Stimulated activated CD8-positive, alpha-beta memory T cell treated with anti-CD3 and anti-CD28 coated beads, Interleukin-15, amount 100 ng/mL, for 48 hours (primary cell): Measurements from ENCODE around the gene ALG12.

ENCODE experiments used
- DNase-seq, 2 donors: peaks; one replicate each; pipeline ENCODE4 v3.0.0-alpha.2; 2020; ENCODE audit warnings: low read depth in 2 of 2

Gene ALG12

DNA sequence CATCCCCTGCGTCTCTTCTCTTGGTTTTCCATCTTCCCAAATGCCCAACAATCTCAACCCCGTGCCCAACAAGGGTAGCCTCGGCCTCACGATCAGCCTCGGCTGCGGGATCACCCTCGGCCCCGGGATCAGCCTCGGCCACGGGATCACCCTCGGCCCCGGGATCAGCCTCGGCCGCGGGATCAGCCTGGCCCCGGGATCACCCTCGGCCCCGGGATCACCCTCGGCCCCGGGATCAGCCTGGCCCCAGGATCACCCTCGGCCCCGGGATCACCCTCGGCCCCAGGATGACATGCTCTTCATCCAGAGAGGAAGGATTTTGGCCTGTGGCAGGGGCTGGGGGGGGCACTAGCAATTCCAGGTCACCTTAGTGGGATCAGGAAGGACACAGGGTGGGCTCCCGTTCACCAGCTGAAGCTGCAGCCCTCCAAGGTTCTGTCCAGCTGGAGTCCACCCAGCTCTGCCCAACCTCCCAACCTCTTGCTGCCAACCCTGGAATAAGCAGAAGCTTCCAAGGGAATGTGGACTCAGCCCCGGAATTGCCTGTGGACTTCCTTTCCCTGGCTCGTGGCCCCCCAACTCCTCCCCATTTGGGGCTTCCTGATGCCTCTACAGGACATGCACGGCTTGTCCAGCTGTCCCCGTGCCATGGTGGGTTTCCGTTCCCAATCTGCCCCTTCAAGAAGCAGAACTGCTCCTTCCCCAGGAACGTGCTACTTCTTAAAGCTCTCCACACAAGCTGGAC is 6.2 kb downstream of the ALG12 start:
- no peak for DNase-seq

DNA sequence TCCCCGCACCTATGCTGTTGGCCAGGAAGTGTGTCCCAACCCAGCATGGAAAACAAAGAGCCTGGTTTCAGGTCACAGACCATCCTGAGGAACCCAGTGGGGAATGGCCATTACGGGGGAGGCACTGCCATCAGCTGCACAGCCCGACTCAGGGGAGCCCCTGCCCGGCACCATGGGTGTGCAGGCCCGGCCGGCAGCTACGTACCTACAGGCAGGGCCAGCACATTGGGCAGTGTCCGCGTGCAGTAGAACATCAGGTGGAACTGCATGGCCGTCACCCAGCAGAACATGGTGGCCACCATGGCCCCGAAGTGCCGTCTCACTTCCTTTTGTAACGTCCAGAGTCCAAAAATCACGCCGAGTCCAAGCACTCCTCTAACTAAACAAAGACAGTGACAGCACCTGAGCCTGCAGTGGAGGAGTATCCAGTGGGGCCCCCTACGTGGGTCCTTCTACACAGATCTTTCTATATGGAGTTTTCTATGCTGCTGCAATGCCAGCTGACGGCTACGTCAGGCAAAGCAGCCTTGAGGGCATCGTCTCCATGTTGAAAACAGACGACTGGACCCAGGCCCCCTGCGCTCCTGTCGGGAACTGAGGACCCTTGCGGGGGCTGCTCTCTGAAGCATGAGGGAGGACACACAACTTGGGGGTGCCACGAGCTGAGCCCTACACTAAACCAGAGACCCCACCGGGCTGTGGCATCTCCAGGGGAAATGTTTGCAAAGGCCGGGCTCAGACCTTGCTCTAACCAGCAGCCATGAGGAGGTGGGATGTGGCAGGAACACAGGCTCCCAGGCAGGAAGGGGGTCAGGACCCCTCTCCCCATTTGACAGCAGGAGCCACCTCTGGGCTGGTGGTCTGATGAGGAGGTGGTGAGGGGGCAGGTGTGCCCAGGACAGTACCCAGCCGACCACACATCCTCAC is 7.7 kb downstream of the ALG12 start:
- no peak for DNase-seq

DNA sequence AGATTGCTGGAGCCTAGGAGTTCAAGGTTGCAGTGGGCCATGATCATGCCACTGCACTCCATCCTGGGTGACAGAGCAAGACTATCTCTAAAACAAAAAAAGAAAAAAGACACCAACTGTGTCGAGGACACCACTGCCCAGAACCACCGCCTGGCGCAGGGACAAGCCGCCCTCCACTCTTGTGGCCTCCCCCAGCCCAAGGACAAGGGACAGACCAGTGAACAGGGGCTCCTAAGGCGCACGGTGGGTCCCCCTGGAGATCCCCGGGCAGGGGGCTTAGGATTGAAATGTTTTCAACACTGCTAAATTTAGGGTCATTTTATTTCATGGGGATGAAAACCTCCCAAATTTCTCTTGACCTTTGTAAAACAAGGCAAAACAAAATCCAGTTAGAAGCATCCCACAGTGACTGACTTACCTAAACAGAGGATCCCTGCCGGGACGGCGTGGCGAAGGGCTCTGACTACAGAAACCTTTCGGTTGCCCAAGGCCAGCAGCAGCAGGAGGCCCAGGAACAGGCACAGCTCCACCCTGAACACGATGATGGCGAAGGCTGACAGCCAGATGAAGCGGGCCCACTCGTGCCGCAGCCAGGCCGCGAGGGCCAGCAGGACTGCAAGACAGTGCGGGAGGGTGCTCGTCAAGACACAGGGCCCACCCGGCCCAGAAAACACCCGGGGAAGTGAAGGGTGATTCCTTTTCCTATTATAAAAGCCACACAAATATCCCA is 8.6 kb downstream of the ALG12 start:
- DNase-seq = no peak

DNA sequence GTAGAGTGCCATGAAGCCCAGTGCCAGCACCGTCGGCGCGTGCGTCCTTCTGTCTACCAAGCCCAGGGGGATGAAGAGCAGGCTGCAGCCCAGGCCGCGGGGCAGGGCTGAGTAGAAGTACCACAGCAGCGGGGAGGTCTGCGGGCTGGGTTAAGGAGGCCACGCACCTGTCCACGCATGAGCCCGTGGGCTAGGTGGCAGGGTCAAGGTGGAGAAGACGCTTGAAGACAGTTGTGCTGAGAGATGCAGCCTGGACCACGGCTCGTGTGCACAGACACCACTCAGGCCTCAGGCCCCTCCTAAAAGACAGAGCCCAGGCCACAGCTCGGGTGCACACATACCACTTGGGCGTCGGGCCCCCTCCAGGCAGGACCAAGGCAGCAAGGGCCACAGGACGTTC is 10.4 kb downstream of the ALG12 start:
- no peak for DNase-seq

DNA sequence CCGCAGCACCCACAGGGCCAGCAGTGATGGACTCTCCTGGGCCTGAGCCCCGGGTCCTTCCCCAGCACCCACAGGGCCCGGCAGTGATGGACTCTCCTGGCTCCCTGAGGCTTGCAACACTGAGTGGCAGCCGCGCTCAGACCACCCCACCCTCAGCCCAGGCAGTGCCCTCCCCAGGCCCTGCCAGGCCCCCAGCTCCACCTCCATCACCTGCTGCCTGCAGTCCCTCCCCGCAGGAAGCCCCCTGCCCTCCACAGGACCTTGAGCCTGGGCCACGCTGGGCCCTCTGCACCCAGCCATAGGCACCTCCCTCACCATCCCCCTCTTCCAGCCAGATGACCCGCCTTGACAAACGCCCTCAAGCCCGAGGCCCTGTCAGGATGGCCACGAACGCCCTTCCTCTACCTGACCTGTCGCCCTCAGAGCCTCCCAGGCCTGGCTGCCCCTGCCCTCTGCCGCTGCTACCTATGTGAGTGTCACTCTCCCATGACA is 11.4 kb downstream of the ALG12 start:
- no peak for DNase-seq

DNA sequence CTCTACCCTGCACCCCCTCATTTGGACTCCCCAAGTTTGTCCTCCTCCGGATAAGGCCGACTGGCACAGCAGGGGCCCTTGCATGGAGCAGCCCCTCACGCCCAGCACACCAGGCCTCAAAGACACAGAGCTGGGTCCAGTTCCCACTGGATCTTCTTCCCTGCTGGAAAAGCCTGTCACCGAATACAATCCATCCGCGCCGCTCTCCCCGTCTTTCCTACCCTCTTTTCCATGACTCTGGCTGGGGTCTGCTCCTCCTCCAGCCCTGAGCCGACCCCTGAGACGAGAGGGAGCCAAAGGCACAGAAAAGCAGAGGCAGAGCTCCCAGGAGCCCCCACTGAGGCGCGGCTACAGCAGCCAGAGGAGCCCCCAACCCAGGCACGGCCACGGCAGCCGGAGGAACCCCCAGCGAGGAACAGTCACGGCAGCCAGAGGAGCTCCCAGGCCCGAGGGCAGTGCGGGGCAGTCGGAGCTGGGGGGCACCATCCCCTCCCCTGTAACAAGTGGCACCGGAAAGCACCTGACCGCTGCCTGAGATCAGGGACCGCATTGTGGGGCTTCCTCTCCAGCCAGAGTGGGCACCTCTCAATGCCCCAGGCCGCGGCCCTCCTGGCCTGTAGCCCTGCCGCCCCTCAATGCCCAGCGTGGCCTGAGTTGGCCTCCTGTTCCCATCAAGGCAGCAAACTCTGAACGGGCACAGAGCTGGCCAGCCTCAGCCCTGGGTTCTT is 12.0 kb downstream of the ALG12 start:
- DNase-seq = no peak

DNA sequence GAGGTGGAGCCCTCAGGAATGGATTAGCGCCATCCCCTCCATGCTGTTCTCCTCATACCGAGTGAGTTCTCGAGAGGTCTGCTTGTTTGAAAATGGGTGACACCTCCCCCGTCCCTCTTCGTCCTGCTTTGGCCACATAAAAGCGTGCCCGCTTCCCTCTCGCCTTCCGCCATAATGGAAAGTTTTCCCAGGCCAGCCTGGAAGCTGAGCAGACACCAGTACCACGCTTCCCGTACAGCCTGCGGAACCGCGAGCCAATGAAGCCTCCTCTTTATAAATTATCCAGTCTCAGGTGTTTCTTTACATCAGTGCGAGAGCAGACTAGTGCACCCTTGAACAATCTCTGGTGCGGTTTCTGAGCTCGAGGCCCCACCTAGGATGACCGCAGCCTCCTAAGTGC is 12.8 kb downstream of the ALG12 start:
- no peak for DNase-seq

DNA sequence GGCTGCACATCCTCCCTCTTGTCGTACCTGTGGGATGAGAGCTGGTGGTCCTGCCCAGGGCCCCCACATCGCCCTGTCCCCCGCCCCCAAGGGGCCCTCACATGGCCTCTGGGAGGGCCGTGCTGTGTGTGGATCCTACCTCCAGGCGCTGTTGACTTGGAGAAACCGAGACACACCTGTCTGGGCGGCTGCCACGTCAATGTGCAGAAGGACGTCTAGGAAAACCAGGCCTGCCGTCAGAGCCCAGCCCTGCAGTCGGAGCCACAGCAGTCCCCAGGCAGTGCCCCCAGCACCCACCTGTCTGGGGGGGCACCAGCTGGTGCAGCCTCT is 14.2 kb downstream of the ALG12 start:
- DNase-seq = no peak

DNA sequence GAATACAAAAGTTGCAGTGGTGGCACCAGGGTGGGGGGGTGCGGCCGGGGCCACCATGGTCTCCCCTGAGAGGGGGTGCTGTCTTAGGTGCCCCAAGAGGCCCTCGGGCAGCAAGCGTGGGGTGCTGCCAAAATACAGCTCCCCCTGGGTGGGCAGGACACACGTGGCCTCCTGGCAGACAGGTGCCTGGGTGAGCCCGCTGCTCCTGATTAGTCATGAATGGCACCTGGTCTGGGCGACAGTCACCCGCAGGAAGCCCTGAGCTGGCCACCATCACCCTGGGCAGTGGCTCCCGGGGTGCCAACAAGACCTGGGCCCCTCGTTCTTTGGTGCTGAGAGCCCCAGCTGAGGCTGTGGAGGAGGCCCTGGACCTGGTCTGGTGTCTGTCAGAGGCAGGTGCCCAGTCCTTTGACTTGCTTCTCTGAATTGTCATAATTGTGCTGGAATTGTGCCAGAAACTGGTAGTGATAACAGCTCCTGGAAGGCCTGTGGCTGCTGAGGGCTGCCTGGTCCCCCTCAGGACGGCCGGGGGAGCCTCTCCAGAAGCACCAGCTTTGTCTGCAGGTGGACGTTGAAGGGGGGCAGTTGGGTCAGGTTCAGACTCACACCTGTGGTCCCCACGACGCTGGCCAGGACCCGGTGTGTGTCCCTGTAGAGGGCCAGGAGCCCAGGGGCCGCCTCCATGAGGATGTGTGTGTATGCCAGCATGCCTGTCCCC is 14.8 kb downstream of the ALG12 start:
- DNase-seq = no peak

DNA sequence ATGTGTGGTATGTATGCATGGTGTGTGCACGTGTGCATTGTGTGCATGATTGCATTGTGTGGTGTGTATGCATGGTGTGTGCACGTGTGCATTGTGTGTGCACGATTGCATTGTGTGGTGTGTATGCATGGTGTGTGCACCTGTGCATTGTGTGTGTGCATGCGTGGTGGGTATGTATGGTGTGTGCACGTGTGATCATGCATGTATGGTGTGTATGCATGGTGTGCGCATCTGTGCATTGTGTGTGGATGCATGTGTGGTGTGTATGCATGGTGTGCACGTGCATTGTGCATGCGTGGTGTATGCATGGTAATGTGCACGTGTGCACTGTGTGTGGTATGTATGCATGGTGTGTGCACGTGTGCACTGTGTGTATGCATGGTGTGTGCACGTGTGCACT is 16.8 kb downstream of the ALG12 start:
- no peak for DNase-seq

DNA sequence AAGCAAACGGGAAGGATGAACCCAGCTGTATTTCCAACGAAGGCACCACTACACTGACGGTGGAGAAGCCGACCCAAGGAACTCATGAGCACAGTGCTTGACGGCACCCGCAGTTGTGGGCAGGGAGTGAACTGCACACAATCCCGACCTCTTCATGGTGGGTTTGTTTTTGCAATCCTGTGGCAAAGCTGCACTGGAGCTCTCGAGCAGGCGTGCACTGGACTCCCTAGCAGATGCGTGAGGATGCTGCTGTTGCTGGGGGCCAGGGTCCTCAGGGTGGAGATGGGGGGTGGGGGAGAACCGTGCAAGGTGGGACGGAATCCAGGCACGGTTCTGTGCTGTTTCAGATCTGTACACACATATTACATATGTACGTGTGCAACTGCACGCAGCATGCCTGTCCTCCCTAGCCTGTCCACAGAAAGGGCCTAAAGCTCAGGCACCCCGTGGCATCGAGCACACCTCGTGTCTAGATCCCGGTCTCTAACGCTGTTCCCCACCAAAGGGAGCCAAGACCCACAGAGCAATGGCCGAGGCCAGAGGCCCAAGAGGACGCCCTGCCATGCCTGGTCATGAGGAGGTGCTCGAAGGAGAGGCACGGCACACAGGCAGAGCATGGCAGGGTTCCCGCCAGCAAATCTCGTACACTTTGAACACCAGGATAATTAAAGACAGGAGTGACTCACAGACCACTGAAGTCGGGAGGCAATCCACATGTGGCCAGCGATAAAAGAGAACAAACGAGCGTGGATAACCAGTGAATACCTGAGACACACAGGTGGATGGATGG is 17.6 kb downstream of the ALG12 start:
- no peak for DNase-seq

DNA sequence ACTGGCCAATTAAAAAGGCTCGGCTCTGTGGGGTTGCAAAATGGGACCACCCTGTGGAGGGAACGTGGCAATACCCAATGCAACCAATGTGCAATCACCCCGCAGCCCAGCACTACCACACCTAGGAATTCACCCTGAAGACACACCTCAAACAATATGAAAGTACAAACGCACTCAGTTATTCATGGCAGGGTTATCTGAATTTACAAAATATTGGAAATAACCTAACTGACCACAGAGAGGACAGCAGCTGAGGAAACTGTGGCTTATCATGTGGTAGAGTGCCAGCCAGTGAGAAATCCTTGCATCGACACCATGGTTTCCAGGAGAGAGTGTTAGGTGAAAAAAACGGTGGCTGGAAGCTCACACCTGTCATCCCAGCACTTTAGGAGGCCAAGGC is 18.7 kb downstream of the ALG12 start:
- no peak for DNase-seq

DNA sequence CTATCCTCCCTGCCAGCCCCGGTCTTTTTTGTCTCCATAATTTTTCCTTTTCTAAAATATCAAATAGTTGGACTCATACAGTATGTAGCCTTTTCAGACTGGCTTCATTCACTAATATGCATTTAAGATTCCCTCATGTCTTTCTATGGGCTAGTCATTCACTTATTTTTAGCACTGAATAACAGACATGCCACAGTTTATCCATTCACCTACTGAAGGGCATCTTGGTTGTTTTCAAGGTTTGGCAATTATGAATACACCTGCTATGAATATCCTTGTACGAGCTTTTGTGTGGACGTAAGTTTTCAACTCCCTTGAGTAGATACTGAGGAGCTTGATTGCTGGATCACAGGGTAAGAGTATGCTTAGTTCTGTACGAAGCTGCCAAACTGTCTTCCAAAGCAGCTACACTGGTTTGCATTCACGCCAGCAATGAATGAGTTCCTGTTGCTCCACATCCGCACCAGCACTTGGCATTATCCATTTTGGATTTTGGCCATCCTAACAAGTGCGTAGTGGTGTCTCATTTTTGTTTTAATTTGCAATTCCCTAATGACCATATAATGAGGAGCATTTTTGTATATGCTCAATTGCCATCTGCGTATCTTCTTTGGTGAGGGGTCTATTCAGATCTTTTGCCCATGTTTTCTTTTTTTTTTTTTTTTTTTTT is 21.1 kb downstream of the ALG12 start:
- no peak for DNase-seq

DNA sequence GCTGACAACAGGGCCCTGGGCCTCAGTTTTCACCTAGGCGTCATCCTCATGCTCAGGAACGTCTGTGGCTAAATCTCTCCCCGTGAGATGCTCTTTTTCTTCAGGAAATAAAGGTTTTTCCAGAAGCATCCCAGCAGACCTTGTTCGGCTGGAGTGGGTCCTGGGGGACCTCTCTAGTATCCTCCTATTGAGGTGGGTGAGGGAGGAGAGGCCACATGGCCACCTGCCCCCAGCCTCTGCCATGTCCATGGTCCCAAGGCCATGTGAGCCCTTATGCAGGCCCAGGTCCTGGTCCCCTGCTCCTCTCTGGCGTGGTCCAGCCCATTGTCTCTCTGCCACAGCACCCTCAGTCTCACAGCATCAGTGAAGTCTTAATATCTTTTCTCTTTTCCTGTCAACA is 22.0 kb downstream of the ALG12 start:
- no peak for DNase-seq

DNA sequence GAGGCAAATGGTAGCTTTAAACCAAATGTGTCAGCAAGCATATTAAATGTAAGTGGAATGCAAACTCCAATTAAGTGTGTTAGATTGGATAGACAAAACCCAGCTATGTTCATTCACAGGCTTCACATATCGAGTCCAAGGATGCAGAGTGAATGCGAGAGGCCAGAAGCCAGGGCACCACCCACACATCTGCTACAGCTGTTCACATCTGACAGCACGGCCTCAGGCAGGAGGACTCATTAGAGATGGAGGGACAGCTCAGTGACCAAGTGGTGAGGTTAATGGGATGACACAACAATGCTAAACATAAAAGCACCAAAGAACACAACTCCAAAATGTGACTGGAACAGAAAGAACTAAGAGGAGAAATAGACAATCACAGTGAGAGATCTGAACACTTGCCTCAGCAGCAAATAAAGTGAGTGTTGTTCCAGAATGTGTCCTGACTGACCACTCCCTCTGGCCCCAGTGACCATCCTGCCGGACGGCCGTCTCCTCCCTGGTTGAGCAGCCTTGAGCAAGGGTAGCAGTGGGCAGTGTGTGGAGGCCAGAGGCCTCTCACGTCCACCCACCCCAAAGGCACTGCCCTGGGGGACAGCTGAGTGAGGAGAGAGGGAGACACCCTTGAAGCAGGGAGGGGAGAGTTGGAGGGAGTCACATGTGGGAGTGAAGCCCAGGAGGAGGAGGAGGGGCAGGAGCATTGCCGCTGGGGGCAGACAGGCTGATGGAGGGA is 23.8 kb downstream of the ALG12 start:
- DNase-seq = no peak

DNA sequence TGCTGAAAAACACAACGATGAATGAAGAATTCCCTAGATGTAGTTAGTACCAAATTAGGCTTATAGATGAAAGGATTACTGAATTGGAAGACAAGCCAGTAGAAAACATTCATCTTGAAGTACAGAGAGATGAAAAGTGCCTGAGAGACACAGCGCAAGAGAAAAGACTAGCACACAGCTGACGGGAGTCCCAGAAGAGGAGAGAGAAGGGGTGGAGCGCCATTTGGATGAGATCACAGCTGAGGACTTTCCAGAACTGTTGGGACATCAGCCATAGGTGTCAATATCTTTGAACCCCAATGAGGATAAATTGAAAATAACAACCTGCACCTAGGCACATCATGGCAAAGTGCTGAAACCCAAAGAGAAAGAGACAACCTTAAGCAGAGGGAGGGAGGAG is 25.2 kb downstream of the ALG12 start:
- DNase-seq = no peak

DNA sequence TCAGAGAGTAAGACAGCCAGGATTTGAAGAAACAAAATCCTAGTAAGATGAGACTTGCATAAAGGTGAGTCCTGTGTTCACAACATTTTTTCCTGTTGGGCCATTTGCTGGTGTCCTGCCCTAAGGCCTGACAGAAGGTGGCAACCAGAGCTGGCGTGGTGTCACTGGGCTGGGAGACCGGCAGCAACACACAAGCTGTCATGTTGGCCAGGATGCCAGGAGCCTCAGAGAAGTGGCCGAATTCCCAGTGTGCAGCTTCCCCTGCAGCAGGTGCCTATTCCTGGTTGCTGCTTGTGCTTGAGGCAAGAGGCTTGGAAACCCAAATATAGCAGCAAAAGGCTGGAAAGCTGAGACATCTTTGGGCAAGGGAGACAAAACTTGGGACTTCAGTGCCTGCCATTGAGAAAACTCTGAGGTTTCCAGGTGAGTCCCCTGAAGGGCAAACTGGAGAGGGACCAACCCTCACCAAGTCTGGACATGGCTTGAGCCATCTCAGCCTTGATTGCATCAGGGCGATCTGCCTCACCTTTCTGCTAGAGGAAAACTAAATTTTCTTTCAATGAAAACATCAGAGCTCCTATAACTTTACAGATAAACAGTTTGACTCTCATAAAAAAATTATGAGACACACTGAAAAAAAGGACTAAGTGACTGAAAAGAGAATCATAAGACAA is 25.9 kb downstream of the ALG12 start:
- no peak for DNase-seq

DNA sequence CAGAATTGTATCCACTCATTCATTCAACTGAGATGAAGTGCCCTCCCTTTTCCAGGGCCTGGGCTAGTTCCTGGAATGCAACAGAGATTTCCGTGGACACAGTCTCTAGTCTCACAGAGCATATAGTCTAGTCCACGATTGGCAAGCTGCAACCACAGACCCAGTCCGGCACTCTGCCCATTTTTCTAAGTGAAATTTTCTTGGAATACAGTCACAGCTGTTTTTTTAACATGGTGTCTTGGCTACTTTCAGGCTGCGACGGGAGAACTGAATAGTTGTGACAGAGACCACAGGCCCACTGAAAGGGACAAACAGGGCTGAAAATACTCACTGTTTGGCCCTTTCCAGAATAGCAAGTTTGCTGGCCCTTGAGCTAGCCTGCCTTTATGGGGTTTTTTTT is 29.2 kb downstream of the ALG12 start:
- DNase-seq = no peak

DNA sequence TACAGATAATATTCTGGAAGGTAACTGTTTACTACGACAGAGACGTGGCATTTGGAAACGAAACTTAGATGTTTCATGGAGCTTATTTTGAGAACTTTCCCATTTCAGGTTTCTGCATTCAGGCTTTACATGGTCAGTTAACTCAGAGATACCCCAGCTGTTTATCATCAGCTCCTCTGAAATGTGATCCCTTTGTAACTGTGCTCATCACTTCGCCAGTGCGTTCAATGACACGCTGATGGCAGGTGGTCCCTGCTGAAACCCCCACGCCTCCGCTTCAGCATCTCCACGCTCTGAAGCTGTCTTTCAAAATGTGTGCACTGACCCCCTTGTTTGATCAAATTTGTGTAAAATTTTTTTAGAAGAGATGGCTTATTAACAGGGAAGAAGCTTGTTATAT is 30.5 kb downstream of the ALG12 start:
- DNase-seq = no peak
